Islet of Langerhans (tissue), 1 donor: ENCODE data around the gene SCNN1G.
"Not testable (repeated sequence)": the region's sequence is repeated elsewhere in the genome, so short reads cannot be mapped to it uniquely, and the experiment has no call there.

Experiments
- FAIRE-seq: peaks from one replicate; lab custom pipeline; 2011; peaks lifted over from hg19 to GRCh38; lab: Jason Lieb, UNC

The SCNN1G gene

GRCh38 chr16:23182679-23183542 is at the start of gene SCNN1G:
Gene SCNN1G, plus strand, starts transcription at chr16:23182745. Its CDS starts 3,527 bp downstream, at chr16:23186272.
- no peak for FAIRE-seq

- no peak for FAIRE-seq
These were observed 49.6 kb upstream of the SCNN1G start for GRCh38 chr16:23132775-23133463.

DNA sequence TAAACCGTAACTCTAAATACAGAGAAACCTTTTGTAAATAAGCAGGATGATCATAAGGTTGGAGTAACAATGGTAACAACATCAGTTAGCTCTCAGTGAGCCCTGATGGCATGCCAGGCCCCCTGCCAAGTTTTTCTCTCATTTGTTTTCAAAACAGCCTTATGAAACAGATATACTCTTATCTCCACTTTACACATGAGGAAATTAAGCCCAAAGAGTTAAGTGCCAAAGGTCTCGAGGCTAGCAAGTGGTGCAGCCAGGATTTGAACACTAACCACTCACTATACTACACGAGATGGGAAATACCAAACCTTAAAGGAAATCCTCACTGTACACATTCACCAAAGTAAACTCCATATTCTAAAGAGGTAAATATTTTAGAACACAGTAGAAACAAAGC is 48.3 kb upstream of the SCNN1G start:
- no peak for FAIRE-seq

- no peak for FAIRE-seq
These were observed 45.3 kb upstream of the SCNN1G start for GRCh38 chr16:23137256-23137655.

DNA sequence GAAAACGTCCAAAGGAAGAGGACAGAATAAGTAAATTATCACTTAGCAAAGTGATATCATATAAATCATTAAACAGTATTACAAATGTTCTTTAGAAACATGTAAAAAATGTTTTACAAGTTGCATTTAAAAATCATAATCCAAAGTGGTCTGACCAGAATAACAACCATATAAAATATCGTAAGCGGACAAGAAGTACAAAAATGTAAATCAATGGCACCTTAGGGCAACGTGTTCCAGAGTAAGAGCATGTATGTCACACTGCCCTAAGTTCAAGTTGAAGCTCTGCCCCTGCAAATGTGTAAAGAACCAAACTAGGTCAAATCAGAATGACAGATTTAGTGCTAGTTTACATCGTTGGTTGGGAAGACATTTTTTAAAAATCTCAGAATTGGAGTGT is 44.7 kb upstream of the SCNN1G start:
- no peak for FAIRE-seq

DNA sequence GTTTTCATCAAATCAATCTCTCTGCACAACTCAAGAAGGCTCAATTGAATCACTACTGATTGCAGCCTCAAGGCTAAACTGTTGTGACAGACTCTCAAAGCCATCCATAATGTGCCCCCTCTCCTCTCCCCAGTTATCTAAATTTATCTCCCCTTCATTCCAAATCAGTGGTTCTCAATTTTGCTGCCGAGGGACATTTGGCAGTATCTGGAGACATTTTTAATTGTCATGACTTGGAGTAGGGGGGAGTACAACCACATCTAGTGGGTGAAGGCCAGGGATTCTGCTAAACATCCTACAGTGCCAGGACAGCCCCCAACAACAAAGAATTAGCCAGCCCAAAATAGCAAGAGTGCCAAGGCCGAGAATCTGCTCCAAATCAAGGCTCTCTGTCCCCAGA is 42.4 kb upstream of the SCNN1G start:
- FAIRE-seq, result no peak

GRCh38 chr16:23141033-23141432 is 41.5 kb upstream of the SCNN1G start:
- no peak for FAIRE-seq

GRCh38 chr16:23141500-23141899 is 41.0 kb upstream of the SCNN1G start:
- FAIRE-seq, result no peak

DNA sequence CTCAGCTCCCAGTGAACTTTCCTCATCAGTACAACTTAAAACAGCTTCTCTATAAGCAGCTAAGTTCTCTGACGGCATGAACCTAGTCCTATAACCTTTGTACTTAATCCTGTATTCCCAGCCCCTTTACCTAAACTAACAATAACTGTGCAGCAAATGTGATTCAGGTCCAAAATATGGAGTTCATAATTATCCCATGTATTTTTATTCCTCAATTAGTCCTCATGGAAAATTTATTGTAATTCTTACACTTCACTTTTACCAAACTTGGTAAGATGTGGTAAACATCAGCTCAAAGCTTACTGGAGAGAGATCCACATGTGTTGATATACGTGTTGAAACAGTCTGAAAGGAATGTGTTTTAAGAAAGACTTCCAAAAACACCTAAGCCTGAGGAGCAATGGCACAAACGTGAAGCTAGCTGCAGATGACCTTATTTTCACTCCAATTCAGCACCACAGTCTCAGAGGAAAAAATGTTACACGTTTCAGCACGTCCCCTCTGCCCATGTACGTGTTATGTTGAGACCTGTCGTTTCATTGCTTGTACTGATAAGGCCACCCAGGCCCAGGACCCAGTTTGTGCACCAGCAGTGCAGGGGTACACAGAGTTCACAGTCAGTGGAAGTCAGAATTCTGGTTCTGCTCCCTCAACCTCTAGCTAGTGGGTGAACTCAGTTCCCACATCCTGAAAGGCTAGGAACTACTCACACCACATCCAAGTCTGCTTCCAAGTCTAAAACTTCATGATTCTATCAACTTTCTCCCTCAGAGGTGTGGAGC is 40.4 kb upstream of the SCNN1G start:
- no peak for FAIRE-seq

- no peak for FAIRE-seq
These were observed 39.2 kb upstream of the SCNN1G start for GRCh38 chr16:23143391-23143790.

- FAIRE-seq, result not testable (repeated sequence)
These were observed 38.2 kb upstream of the SCNN1G start for GRCh38 chr16:23144393-23144792.

- no peak for FAIRE-seq
These were observed 37.4 kb upstream of the SCNN1G start for GRCh38 chr16:23145186-23145585.

- no peak for FAIRE-seq
These were observed 36.9 kb upstream of the SCNN1G start for GRCh38 chr16:23145608-23146007.

- no peak for FAIRE-seq
These were observed 35.5 kb upstream of the SCNN1G start for GRCh38 chr16:23146877-23147601.

DNA sequence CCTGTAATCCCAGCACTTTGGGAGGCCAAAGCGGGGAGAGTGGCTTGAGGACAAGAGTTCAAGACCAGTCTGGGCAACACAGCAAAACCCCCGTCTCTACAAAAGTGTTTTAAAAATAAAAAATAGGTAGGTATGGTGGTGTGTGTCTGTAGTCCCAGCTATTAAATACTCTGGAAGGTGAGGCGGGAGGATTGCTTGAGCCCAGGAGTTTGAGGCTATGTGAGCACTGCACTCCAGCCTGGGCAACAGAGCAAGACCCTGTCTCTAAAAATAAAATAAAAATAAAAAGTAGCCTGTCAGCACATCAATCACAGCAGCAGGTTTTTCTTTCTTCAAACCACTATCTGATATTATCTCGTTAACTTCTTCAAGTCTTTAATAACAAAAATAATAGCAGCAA is 34.9 kb upstream of the SCNN1G start:
- FAIRE-seq, result no peak

DNA sequence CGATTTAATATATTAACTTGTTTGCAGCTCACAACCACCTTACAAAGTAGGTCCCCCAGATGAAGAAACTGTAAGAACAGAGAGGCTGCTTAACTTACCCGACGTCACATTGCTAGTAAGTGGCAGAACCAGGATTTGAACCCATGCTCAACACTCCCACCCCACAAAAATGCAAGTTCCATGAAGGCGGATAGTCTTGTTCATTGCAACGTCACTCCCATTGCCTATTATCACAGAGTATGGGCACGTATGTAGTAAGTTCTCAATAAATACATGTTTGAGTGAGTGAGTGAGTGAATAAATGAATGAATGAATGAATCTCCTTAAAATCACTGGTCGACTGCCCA is 34.4 kb upstream of the SCNN1G start:
- no peak for FAIRE-seq

GRCh38 chr16:23148513-23149266 is 33.9 kb upstream of the SCNN1G start:
- no peak for FAIRE-seq

- no peak for FAIRE-seq
These were observed 33.1 kb upstream of the SCNN1G start, which contains the start of gene USP31 for GRCh38 chr16:23149267-23149992. Gene USP31, minus strand, starts transcription at chr16:23149452. Its CDS starts 182 bp downstream, at chr16:23149270.

DNA sequence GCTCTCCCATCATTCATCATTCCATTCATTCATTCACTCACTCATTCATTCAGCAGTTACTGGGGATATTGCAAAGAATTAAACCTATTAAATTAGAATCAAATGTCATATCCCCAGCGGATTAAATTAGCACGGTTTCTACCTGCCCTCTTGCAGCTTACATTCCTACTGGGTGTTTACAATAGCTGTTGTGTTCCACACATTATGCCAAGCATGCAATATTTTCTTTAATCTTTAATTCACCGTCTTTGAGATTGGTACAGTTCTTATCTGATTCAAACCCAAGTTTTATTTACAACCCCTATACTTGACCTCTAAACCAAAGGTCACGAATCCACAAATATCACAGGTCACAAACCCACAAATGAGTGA is 32.6 kb upstream of the SCNN1G start:
- no peak for FAIRE-seq

- no peak for FAIRE-seq
These were observed 30.0 kb upstream of the SCNN1G start for GRCh38 chr16:23152386-23153178.
